Inflammatory macrophage treated with lipopolysaccharide for 4 hours (primary cell): Measurements from ENCODE around the gene SMIM36.
"Not testable (repeated sequence)": the region's sequence is repeated elsewhere in the genome, so short reads cannot be mapped to it uniquely, and the experiment has no call there.

Source experiments
- DNase-seq: peaks from one replicate; pipeline ENCODE4 v3.0.0-alpha.2; 2020

SMIM36 gene

GRCh38 chr17:55500103-55500502, 11.1 kb downstream of the SMIM36 start:
- no peak for DNase-seq

GRCh38 chr17:55496094-55496881, 15.0 kb downstream of the SMIM36 start:
- DNase-seq: peak; percentile 91

GRCh38 chr17:55495239-55495638, 16.0 kb downstream of the SMIM36 start:
- DNase-seq: no peak

GRCh38 chr17:55492781-55493341, 18.4 kb downstream of the SMIM36 start:
- no peak for DNase-seq

GRCh38 chr17:55490376-55490775, 20.9 kb downstream of the SMIM36 start:
- DNase-seq: no peak

GRCh38 chr17:55487695-55488432, 23.4 kb downstream of the SMIM36 start:
- no peak for DNase-seq

GRCh38 chr17:55484575-55484974, 26.7 kb downstream of the SMIM36 start:
- no peak for DNase-seq

- no peak for DNase-seq
These were observed 28.5 kb downstream of the SMIM36 start for GRCh38 chr17:55482591-55483389.

GRCh38 chr17:55480631-55481315, 30.5 kb downstream of the SMIM36 start:
- DNase-seq: no peak

GRCh38 chr17:55479903-55480302, 31.3 kb downstream of the SMIM36 start:
- no peak for DNase-seq

- DNase-seq: no peak
These were observed 32.3 kb downstream of the SMIM36 start for GRCh38 chr17:55478971-55479370.

- DNase-seq: no peak
These were observed 44.6 kb downstream of the SMIM36 start for GRCh38 chr17:55466671-55467070.

- DNase-seq: not testable (repeated sequence)
These were observed 45.5 kb downstream of the SMIM36 start for GRCh38 chr17:55465771-55466170.

- peak; percentile 41 for DNase-seq
These were observed 47.7 kb downstream of the SMIM36 start for GRCh38 chr17:55463600-55463999.

GRCh38 chr17:55462711-55463110, 48.5 kb downstream of the SMIM36 start:
- no peak for DNase-seq

- DNase-seq: no peak
These were observed 49.0 kb downstream of the SMIM36 start for GRCh38 chr17:55462234-55462633.

- no peak for DNase-seq
These were observed 52.3 kb downstream of the SMIM36 start for GRCh38 chr17:55458978-55459377.

GRCh38 chr17:55458287-55458900, 52.9 kb downstream of the SMIM36 start:
- no peak for DNase-seq

- DNase-seq: no peak
These were observed 54.7 kb downstream of the SMIM36 start for GRCh38 chr17:55456307-55457240.

- DNase-seq: no peak
These were observed 56.3 kb downstream of the SMIM36 start for GRCh38 chr17:55454906-55455474.
